ENCODE measurements around the gene FGF14. TPM values are rescaled to one million over a fixed set of nuclear protein-coding genes. Genes with fewer than 3 reads are reported as not detected.

The FGF14 gene
- total RNA-seq, 1 donor from 2014 or later: 2.9 TPM

DNA sequence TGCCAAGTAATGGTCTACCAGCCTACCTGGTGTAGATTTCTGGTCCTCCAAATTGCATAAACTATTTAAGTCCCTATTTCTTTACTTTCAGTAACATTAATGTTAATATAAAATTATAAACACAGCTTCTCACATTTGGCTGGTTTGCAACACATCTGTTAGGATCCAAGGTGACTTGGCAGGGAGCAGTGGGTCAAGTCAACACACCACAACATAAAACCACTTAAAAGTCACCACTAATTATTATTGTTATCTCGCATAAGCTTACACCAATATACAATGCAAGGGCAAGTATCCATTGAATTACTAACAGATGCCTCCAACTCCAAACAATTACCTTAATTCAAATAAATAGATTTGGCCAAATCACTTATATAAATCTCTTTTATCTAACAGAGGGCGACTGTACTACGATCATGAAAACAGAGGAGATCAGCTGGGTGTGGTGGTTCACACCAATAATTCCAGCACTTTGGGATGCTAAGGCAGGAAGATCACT, 74.7 kb downstream of the FGF14 start:
- no peaks in the 10 kb centered on the region for H3K4me1 ChIP-seq
- no peak for DNase-seq
- H3K27me3 ChIP-seq (ENCODE audit: low read depth): no peaks in the 10 kb centered on the region
- no peaks in the 10 kb centered on the region for H3K9me3 ChIP-seq (replicated peaks)
- no peak for TF ChIP-seq CTCF (IDR thresholded peaks at IDR 0.05; ENCODE audit: borderline replicate concordance)
- no peak overlapping the region for H3K4me3 ChIP-seq
- intact Hi-C loops (cut with micrococcal nuclease): no loop called here
- H3K36me3 ChIP-seq: no peaks in the 10 kb centered on the region
- no peak overlapping the region for H3K27ac ChIP-seq (replicated peaks)

- TF ChIP-seq CTCF (IDR thresholded peaks at IDR 0.05; ENCODE audit: borderline replicate concordance): no peak
- no peak overlapping the region for H3K4me3 ChIP-seq
- H3K27ac ChIP-seq (replicated peaks): no peak overlapping the region
- intact Hi-C loops (cut with micrococcal nuclease): no loop called here
- no peak for DNase-seq
- H3K27me3 ChIP-seq (ENCODE audit: low read depth): no peaks in the 10 kb centered on the region
- H3K4me1 ChIP-seq: no peaks in the 10 kb centered on the region
- no peaks in the 10 kb centered on the region for H3K36me3 ChIP-seq
- no peaks in the 10 kb centered on the region for H3K9me3 ChIP-seq (replicated peaks)
Measured at GRCh38 chr13:102326381-102327118, 75.3 kb downstream of the FGF14 start.

- H3K27me3 ChIP-seq (ENCODE audit: low read depth): no peaks in the 10 kb centered on the region
- H3K9me3 ChIP-seq (replicated peaks): no peaks in the 10 kb centered on the region
- intact Hi-C loops (cut with micrococcal nuclease): no loop called here
- no peak overlapping the region for H3K27ac ChIP-seq (replicated peaks)
- TF ChIP-seq CTCF (IDR thresholded peaks at IDR 0.05; ENCODE audit: borderline replicate concordance): no peak
- H3K36me3 ChIP-seq: no peaks in the 10 kb centered on the region
- H3K4me3 ChIP-seq: no peak overlapping the region
- no peak for DNase-seq
- H3K4me1 ChIP-seq: no peaks in the 10 kb centered on the region
Measured at GRCh38 chr13:102325321-102325720, 76.5 kb downstream of the FGF14 start.

DNA sequence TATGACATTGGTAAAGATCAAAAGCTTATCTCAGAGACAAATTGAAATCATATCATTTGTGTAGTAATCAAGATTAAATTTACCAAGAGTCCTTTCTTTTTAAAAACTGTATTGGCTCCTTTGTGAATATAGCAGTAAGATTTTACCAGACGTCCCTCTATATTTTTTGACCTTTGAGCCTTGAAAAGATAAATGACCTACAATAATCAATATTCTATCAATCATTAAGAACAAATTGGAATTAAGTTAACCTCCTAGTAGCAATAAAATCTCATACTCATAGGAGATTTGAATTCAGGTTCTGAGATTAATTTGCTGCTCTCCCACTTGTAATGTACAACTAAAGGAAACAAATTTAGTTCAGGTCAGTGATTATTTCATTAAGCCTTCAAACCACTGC, 78.3 kb downstream of the FGF14 start:
- Histone ChIP-seq H3K4me1 (peaks cover 9% of the 10 kb centered on the region), H3K9me3 (replicated peaks) (no peaks in the 10 kb centered on the region), H3K27me3 (ENCODE audit: low read depth) (no peaks in the 10 kb centered on the region), H3K27ac (replicated peaks) (no peak overlapping the region), H3K36me3 (no peaks in the 10 kb centered on the region), H3K4me3 (no peak overlapping the region)
- no peak for DNase-seq
- intact Hi-C loops (cut with micrococcal nuclease): no loop called here
- TF ChIP-seq CTCF (IDR thresholded peaks at IDR 0.05; ENCODE audit: borderline replicate concordance): no peak

- H3K27ac ChIP-seq (replicated peaks): no peak overlapping the region
- H3K9me3 ChIP-seq (replicated peaks): no peaks in the 10 kb centered on the region
- no peak for DNase-seq
- no peaks in the 10 kb centered on the region for H3K36me3 ChIP-seq
- no peaks in the 10 kb centered on the region for H3K27me3 ChIP-seq (ENCODE audit: low read depth)
- H3K4me1 ChIP-seq: peaks cover 13% of the 10 kb centered on the region
- intact Hi-C loops (cut with micrococcal nuclease): no loop called here
- TF ChIP-seq CTCF (IDR thresholded peaks at IDR 0.05; ENCODE audit: borderline replicate concordance): no peak
- no peak overlapping the region for H3K4me3 ChIP-seq
Measured at GRCh38 chr13:102323012-102323411, 78.8 kb downstream of the FGF14 start.
